ENCODE data around the gene LMOD2.

The LMOD2 gene

DNA sequence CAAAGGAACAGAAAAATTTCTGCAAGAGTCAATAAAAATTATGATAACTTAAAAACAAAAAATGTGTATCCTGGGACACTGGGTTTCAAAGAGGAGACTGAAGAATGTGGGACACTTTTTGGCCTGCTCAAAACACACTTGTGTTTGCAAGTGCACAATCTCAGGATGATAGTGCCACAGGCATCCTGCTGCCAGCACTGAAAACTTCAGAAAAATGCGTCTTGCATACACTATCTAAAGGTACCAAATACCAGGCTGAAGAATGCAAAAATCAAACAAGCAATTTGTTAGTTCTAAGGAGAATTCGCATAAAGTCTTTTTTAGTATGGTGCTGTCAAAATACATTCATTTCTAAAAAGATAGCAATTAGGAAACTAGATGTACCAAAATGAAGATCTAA is 55.0 kb downstream of the LMOD2 start:
- Histone ChIP-seq H3K4me2 (ENCODE audit: low read length) (no peak overlapping the region), H3K4me1 (peaks cover 6% of the 10 kb centered on the region), H3K36me3 (ENCODE audit: control insufficient read depth, insufficient read depth, low read length) (no peaks in the 10 kb centered on the region), H2AFZ (no peak overlapping the region), H3K4me3 (ENCODE audit: low read depth, low read length) (no peak overlapping the region), H3K27me3 (ENCODE audit: control insufficient read depth, insufficient read depth, low read length) (no peaks in the 10 kb centered on the region), H3K9ac (no peak overlapping the region), H3K9me3 (ENCODE audit: control insufficient read depth, low read length) (no peaks in the 10 kb centered on the region), H3K79me2 (peaks cover 7% of the 10 kb centered on the region), H3K27ac (no peak overlapping the region)
- TF ChIP-seq, protein P1, sequence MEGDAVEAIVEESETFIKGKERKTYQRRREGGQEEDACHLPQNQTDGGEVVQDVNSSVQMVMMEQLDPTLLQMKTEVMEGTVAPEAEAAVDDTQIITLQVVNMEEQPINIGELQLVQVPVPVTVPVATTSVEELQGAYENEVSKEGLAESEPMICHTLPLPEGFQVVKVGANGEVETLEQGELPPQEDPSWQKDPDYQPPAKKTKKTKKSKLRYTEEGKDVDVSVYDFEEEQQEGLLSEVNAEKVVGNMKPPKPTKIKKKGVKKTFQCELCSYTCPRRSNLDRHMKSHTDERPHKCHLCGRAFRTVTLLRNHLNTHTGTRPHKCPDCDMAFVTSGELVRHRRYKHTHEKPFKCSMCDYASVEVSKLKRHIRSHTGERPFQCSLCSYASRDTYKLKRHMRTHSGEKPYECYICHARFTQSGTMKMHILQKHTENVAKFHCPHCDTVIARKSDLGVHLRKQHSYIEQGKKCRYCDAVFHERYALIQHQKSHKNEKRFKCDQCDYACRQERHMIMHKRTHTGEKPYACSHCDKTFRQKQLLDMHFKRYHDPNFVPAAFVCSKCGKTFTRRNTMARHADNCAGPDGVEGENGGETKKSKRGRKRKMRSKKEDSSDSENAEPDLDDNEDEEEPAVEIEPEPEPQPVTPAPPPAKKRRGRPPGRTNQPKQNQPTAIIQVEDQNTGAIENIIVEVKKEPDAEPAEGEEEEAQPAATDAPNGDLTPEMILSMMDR (IDR thresholded peaks at IDR 0.05): no peak

DNA sequence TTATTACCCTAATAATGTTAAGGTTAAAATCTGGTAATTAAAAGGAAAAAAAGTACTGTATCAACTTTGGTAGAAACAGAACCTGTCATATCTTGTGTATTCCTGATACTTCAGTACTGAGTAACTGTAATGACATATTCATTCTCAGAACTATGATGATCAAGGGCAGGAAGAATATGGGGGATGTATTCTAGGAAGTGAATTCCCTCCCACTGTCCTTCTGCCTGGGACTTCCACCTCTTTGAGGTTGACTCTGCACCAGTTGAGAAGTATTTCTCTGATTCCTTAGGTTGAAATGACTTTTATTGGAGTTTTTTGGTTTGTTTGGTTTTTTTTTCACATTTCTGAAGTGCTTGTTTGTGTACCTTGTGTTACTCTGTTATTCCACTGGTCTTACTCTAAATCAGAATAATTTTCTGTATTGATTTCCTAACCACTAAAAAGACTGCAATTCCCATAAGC is 56.2 kb downstream of the LMOD2 start:
- peaks cover 14% of the 10 kb centered on the region for H3K79me2 ChIP-seq
- no peaks in the 10 kb centered on the region for H3K9me3 ChIP-seq (ENCODE audit: control insufficient read depth, low read length)
- peaks cover 6% of the 10 kb centered on the region for H3K4me1 ChIP-seq
- H2AFZ ChIP-seq: no peak overlapping the region
- H3K4me2 ChIP-seq (ENCODE audit: low read length): no peak overlapping the region
- H3K9ac ChIP-seq: no peak overlapping the region
- H3K27ac ChIP-seq: no peak overlapping the region
- no peaks in the 10 kb centered on the region for H3K36me3 ChIP-seq (ENCODE audit: control insufficient read depth, insufficient read depth, low read length)
- no peak overlapping the region for H3K4me3 ChIP-seq (ENCODE audit: low read depth, low read length)
- no peaks in the 10 kb centered on the region for H3K27me3 ChIP-seq (ENCODE audit: control insufficient read depth, insufficient read depth, low read length)
- TF ChIP-seq, protein P1 (IDR thresholded peaks at IDR 0.05): no peak

DNA sequence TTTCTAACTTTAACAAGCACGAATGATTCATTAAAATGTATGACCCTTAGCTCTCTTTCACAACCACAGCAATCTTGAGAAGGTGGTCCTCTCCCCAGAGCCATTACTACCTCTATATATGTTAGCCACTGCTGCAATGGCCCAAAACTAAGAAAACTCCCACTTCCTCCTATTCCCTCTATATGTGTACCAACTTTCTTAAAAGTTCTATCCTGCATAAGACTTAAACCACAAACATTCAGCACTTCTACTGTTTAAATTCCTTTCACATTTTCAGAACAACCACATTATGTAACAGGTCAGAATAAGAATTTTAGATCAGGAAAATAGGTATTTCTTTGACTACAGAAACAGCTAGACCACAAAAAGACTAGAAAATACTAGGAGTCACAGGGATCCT is 57.0 kb downstream of the LMOD2 start:
- Histone ChIP-seq H3K79me2 (peaks cover 19% of the 10 kb centered on the region), H3K9me3 (ENCODE audit: control insufficient read depth, low read length) (no peaks in the 10 kb centered on the region), H3K4me3 (ENCODE audit: low read depth, low read length) (no peak overlapping the region), H3K27ac (no peak overlapping the region), H3K36me3 (ENCODE audit: control insufficient read depth, insufficient read depth, low read length) (no peaks in the 10 kb centered on the region), H3K4me2 (ENCODE audit: low read length) (no peak overlapping the region), H2AFZ (no peak overlapping the region), H3K4me1 (peaks cover 6% of the 10 kb centered on the region), H3K9ac (no peak overlapping the region), H3K27me3 (ENCODE audit: control insufficient read depth, insufficient read depth, low read length) (no peaks in the 10 kb centered on the region)
- TF ChIP-seq, protein P1 (IDR thresholded peaks at IDR 0.05): no peak

Data from parathyroid adenoma (tissue), 2 donors.